GM20000 (cell line): ENCODE data around the gene ADK.

Experiments
- DNase-seq: peaks from one replicate; pipeline ENCODE4 v3.0.0; 2012; ENCODE audit warnings: low spot score
- TF ChIP-seq, protein P1 (sequence below): IDR thresholded peaks from 2 replicates; pipeline ENCODE4 v1.5.1; 2012; ENCODE audit warnings: mild to moderate bottlenecking, control low read depth; ENCODE audit errors: extremely low read depth, missing control alignments

The ADK gene

DNA sequence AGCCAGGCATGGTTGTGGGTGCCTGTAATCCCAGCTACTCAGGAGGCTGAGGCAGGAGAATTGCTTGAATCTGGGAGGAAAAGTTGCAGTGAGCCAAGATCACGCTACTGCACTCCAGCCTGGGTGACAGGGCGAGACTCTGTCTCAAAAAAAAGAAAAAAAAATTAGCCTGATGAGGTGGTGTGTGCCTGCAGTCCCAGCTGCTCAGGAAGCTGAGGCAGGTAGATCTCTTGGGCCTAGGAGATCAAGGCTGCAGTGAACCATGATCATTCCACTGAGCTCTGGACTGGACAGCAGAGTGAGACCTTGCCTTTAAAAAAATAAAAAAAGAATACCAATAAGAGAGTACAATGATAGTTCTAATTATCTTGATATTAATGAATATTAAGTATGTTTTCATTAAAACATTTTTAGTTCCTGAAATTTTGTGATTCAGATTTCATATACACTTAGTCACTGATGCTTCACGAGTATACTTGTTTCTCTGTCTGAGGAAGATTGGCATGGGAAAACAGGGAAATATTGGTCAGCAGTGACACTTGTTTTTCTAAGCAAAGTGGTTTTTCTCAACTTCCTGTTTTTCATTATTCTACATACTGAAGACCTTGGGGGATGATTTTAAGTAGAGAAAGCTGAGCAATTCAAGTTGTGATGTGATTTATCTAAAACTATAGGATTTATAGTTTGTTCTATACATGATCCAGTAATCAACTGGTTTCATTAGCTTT lies 76.8 kb downstream of the ADK start:
- no peak for DNase-seq
- TF ChIP-seq, protein P1, sequence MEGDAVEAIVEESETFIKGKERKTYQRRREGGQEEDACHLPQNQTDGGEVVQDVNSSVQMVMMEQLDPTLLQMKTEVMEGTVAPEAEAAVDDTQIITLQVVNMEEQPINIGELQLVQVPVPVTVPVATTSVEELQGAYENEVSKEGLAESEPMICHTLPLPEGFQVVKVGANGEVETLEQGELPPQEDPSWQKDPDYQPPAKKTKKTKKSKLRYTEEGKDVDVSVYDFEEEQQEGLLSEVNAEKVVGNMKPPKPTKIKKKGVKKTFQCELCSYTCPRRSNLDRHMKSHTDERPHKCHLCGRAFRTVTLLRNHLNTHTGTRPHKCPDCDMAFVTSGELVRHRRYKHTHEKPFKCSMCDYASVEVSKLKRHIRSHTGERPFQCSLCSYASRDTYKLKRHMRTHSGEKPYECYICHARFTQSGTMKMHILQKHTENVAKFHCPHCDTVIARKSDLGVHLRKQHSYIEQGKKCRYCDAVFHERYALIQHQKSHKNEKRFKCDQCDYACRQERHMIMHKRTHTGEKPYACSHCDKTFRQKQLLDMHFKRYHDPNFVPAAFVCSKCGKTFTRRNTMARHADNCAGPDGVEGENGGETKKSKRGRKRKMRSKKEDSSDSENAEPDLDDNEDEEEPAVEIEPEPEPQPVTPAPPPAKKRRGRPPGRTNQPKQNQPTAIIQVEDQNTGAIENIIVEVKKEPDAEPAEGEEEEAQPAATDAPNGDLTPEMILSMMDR, result no peak

DNA sequence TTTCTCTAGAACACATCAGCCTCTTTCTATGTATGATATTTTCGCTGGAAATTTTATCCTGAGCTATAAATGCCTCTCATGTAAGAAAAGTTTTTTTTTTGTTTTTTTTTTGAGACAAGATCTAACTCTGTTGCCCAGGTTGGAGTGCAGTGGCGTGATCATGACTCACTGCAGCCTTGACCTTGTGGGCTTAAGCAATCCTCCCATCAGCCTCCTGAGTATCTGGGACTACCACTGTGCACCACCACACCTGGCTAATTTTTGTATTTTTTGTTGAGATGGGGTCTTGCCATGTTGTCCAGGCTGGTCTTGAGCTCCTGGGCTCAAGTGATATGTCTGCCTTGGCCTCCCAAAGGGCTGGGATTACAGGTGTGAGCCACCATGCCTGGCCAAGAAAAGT lies 80.4 kb downstream of the ADK start:
- no peak for DNase-seq
- TF ChIP-seq, protein P1, result no peak

DNA sequence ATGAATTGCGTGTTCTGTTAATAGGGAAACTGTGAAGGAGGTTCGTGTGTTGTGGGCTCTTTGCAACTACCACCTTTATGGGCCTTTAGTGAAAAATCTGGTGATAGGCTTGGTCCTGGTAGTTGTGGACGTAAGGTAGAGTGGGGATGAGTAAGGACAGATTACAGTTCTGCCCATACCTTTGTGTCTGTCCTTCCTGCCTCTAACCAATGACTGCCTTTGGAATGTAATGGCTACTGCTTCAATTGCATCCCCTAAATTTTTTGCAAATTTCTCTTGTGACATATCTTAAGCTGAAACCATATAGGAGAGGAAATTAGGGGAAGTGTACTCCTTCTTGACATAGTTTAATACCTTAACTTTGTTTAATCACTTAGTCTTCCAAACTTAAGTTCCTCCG lies 82.3 kb downstream of the ADK start:
- TF ChIP-seq, protein P1, result no peak
- DNase-seq, result no peak

DNA sequence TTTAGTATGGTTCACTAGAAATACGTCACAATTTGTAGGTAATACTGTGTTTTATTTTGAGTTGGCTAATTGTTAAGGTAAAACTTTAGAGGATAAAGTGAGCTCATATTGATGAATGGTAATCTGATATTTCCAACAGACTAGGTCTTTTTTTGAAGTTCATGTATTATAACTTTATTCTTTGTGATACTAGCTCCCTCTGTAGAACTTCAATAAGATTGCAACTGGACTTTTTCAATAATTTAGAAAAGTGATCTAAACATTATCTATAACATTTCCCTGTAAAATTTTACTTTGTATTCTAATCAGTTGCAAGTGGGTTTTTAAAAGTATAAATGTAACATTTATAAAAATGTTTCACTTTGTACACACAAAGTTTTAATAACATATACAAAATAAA lies 83.5 kb downstream of the ADK start:
- DNase-seq, result peak; percentile 10
- TF ChIP-seq, protein P1, result no peak

DNA sequence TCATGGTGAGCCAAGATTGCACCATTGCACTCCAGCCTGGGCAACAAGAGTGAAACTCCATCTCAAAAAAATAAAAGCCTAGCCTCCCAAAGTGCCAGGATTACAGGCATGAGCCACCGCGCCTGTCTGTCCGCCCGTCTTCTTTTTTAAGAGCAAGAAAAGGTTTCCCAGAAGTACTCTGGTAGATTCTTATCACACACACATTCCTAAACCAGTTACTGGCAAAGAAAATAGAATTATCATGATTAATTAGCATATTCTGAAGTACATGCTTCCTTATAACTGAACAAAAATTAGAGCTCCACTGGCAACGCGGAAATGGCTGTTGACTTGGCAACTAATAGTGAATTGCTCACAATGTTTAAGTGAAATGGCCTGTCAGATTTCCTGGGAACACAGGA lies 87.0 kb downstream of the ADK start:
- TF ChIP-seq, protein P1, result no peak
- no peak for DNase-seq

DNA sequence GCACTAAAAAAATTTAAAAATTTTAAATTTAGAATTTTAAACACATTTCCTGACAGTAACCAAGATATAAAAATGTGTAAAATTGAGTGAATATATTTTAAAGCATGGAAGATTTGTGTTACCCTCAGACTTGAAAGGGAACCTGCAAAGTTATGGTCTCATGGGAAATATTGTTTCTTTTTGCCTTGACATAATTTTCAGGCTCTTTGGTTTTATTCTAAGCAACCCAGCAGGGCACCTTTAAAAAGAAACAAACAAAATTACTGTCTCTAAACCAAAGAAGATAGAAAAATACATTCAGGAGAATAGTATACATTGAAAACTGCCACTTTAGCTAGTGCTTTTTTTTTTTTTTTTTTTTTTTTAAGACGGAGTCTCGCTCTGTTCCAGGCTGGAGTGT lies 87.5 kb downstream of the ADK start:
- DNase-seq, result no peak
- TF ChIP-seq, protein P1, result no peak

DNA sequence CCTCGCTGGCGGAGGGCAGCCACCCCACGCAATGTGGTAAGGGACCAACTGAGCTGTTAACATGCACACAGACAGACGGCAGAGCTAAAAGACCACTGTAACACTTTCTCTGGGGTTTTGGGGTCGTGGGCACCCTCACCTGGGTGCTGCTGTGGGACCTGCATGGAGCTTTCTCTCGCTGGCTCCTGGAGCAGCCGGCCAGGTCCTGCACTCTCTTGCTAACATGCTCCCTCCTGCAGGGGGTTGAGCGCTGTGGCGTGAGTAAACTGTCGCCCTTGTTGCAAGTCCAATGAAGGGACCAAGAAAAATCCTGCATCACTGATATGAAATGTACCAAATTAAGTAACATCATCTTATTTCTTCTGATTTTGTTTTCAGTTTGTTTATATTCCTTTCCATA lies 92.0 kb downstream of the ADK start:
- TF ChIP-seq, protein P1, result no peak
- no peak for DNase-seq
